Frontal cortex (tissue), 4 donors: ENCODE results near the gene GP1BA. TPM values are rescaled to one million over a fixed set of nuclear protein-coding genes. Genes with fewer than 3 reads are reported as not detected.
A peak's percentile ranks its signal among the peaks of the same experiment; 100 is the strongest.

Source experiments
- DNase-seq, 2 donors: peaks; one replicate each; pipeline ENCODE4 v3.0.0; 2012; ENCODE audit warnings: low spot score in 2 of 2
- FAIRE-seq: peaks from 2 replicates; lab custom pipeline; 2012; peaks lifted over from hg19 to GRCh38; lab: Jason Lieb, UNC
- small RNA-seq: library from RNA; depleted of rRNA; stranded (forward); fragments of <200 nt; gene quantifications from one replicate; pipeline ENCODE3, GENCODE V24; 2014
- total RNA-seq: library from RNA; depleted of rRNA; stranded (reverse); fragments of >200 nt; gene quantifications from one replicate; pipeline ENCODE4 v1.2.3, GENCODE V29; 2014
- donor health status: control.
- donor health status: control.
- donor health status: control.

The GP1BA gene
- total RNA-seq, 1 donor from 2014 or later, result not detected

GRCh38 chr17:4968486-4969046 is 36.5 kb downstream of the GP1BA start:
- DNase-seq (no peak), FAIRE-seq (no peak)

- FAIRE-seq (no peak), DNase-seq (no peak)
These were observed 37.0 kb downstream of the GP1BA start for GRCh38 chr17:4969047-4969550.

DNA sequence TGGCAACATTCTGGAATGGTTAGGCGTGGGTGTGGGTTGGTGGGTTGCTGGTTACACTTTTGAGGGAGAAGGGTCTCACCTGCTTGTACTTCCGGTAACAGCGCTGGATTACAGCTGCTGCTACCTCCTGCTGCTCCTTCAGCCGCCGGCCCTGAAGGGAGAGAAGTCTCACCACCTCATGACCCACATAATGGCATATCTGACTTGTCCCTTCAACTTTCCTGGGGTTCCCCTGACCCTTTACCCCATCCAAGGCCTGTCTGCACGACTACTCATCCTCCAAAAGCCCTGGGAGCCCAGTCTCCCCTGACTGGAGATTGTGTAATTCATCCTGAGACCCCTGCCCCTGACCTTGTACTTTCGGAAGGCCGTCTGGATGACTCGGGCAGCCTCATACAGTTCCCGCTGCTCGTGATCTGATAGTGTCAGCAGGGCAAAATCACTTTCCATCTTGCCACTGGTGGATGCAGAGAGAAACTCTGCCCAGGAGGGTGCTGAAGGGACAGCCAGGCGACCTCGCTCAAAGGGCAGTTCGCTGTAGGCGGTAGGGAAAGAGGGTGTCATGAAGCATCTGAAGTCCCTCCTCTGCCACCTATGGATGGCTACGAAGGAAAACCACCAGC is 37.6 kb downstream of the GP1BA start:
- FAIRE-seq (no peak), DNase-seq (no peak)

DNA sequence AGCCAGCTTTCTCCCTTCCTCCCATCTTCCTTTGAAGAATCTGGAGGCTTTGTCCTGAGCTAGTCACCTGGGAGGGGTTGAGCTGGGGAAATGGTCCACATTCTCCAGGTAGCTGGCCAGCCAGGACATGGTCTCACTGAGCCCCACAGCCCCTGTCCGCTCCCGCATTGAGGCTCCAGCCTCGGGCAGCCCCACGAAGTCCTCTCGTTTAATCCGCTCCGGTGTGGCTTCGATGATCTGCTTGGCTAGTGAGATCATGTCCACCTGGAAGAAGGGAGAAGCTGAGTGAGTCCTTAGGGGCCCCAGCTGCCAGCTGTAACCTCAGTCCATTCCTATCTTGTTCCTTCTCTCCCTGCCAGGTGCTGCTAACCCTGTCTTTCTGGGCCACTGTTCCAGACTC is 38.2 kb downstream of the GP1BA start:
- FAIRE-seq (no peak), DNase-seq (no peak)

DNA sequence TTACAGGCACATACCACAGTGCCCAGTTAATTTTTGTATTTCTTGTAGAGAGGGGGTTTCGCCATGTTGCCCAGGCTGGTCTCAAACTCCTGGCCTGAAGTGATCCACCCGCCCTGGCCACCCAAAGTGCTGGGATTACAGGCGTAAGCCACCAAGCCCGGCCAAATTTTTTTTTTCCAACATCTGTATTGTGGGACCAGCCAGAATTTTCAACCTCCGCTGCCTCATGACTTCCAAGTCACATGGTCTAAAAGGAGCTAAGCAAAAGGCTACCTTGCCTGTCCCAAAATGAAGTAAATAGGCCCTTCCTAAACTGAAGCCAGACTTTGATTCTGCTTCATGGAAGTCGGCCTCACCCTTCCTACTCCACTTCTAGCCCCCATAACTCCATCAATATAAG is 39.7 kb downstream of the GP1BA start:
- no peak for FAIRE-seq
- DNase-seq, result no peak

- no peak for DNase-seq
- FAIRE-seq, result no peak
These were observed 40.2 kb downstream of the GP1BA start for GRCh38 chr17:4972322-4972721.

DNA sequence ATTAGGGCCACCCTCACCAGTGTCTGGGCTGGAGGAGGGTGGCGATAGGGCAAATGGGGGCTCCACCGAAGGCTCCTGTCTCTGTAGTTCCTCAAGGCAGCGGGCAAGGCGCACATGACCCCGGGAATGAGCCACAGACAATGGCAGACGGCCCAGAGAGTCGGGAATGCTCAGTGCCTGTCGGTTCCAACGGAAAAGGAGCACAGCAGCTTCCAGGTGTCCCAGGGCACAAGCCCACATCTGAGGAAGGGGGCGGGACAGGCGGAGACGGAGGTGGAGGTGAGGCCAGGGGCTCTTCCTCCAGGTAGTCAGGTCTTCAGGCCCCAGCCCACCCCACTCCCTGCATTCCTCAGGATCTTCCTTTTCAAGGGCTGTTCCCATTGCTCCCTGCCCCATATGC is 40.7 kb downstream of the GP1BA start:
- FAIRE-seq (no peak), DNase-seq (no peak)

DNA sequence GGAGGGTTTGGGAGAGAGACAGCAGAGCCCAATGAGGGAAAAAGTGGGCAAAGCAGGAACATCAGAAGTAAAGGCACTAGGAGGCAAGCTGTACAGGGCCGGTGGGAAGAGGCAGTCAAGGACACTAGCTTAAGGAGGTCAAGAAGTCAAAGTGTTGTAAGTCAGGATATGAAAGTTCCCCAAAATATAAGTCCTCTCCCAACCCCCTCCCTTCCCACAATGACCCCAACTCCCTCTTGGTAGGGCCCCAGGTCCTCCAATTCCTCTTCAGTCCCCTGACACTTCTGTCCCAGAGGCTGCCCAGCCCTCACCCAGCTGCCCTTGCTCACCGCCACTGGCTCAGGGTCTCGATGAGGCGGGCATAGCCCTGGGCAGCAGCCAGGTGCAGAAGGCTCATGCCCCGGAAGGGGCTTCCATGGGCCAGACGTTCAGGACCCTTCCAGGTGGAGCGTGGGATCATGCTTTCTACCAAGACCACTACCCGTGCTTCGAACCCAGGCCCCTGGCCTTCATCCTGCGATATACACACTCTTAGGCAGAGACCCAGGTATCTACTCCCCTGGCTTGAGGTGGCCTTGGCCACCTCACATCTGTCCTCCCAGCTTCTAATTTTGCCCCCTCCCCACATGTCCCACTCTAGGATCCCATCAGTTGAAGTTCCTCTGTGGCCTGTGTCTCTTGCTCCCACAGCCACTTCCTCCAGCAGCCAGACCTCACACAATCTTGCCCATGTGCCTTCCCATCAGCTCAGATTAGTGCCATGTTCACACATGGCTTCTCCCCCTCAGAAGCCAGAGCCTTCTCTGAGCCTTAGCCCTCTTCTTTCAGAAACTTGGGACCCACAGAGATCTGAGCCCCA is 41.4 kb downstream of the GP1BA start:
- FAIRE-seq, result no peak
- no peak for DNase-seq

DNA sequence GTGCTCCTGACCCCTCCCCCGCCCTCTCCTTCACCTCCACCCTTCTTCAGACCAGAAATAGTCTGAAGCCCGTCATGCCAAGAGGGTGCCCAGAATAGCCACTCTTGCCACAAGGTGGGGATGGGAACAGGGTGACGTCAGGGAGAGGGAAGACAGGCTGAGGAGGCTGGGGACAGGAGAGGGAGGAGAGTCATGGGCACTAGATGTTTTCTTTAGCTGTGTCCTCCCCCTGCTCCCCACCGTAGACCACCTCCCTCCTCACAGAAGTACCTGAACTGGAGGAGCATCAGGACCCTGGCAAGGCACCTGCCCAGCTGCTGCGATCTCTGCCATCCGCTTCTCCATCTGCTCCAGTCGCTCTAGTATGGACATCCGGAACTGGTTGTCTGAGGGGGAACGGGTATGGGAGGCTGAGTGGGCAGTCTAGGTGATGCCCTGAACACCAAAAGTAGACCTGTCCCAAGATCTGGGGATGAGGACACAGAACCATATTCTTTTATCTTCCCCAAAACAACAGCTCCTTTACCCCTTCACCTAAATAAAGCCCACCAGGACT is 42.1 kb downstream of the GP1BA start:
- peak in 1 of 2 donors; percentile 35 for DNase-seq

GRCh38 chr17:4978726-4979125 is 46.6 kb downstream of the GP1BA start:
- no peak for FAIRE-seq
- DNase-seq, result no peak

More for the DNA sequence above, 42.1 kb downstream of the GP1BA start:
- FAIRE-seq, result no peak

- DNase-seq (peak in 1 of 2 donors; percentile 53), FAIRE-seq (no peak)
These were observed 48.7 kb downstream of the GP1BA start for GRCh38 chr17:4980644-4981216.

DNA sequence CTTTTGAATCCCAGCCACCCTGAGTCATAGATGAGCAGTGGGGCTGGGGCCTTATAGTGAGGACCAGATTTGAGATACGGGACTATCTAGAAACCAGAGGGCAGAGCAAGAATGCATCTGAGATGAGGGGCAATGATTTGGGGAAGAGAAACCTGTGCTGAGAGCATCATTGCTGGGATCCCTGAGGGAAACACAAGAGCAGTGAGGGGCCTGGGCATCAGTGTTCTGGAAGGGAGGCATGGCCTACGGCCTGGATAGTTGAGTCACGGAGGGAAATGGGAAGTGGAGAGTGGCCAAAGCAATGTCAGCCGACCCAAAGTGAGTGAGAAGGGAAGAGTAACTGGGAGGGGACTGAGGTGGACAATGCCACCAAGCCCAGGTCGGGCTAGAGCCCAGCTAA is 50.2 kb downstream of the GP1BA start:
- FAIRE-seq (no peak), DNase-seq (no peak)

Small RNAs within 50 kb of the gene (small RNA-seq; reads per million reads assigned to genes)
- gene MIR6864, result not detected
- not detected for gene MIR6865

Other genes with a start within 250 kb of the GP1BA start
- gene PELP1, start 228.1 kb upstream of the GP1BA start, total RNA-seq, result 24.5 TPM
- 16.3 TPM for gene ARRB2, start 221.6 kb upstream of the GP1BA start, total RNA-seq
- gene MED11, start 200.8 kb upstream of the GP1BA start, total RNA-seq, result 6.1 TPM
- gene ZMYND15, start 192.4 kb upstream of the GP1BA start, total RNA-seq, result not detected
- gene CXCL16, start 192.3 kb upstream of the GP1BA start, total RNA-seq, result under 0.01 TPM
- gene TM4SF5, start 160.4 kb upstream of the GP1BA start, total RNA-seq, result not detected
- 1.2 TPM for gene VMO1, start 145.9 kb upstream of the GP1BA start, total RNA-seq
- gene GLTPD2, start 143.3 kb upstream of the GP1BA start, total RNA-seq, result not detected
- 73.4 TPM for gene PSMB6, start 136.1 kb upstream of the GP1BA start, total RNA-seq
- 8.6 TPM for gene PLD2, start 125.1 kb upstream of the GP1BA start, total RNA-seq
- 15.9 TPM for gene MINK1, start 98.9 kb upstream of the GP1BA start, total RNA-seq
- gene C17orf107, start 32.7 kb upstream of the GP1BA start, total RNA-seq, result 2.4 TPM
- gene CHRNE, start 29.2 kb upstream of the GP1BA start, total RNA-seq, result 0.82 TPM
- gene SLC25A11, start 7.8 kb downstream of the GP1BA start, total RNA-seq, result 59.1 TPM
- 13.0 TPM for gene RNF167, start 8.0 kb downstream of the GP1BA start, total RNA-seq
- 69.3 TPM for gene PFN1, start 16.3 kb downstream of the GP1BA start, total RNA-seq
- gene ENO3, start 18.8 kb downstream of the GP1BA start, total RNA-seq, result 0.82 TPM
- gene SPAG7, start 35.5 kb downstream of the GP1BA start, total RNA-seq, result 27.7 TPM
- gene CAMTA2, start 55.4 kb downstream of the GP1BA start, total RNA-seq, result 3.3 TPM
- not detected for gene INCA1, start 65.2 kb downstream of the GP1BA start, total RNA-seq
- 10.2 TPM for gene KIF1C, start 65.7 kb downstream of the GP1BA start, total RNA-seq
- gene SLC52A1, start 103.1 kb downstream of the GP1BA start, total RNA-seq, result not detected
- 9.4 TPM for gene ZFP3, start 146.2 kb downstream of the GP1BA start, total RNA-seq
- 17.1 TPM for gene ZNF232, start 179.6 kb downstream of the GP1BA start, total RNA-seq
- gene USP6, start 183.8 kb downstream of the GP1BA start, total RNA-seq, result under 0.01 TPM